ENCODE results near the gene ARV1.

DNA sequence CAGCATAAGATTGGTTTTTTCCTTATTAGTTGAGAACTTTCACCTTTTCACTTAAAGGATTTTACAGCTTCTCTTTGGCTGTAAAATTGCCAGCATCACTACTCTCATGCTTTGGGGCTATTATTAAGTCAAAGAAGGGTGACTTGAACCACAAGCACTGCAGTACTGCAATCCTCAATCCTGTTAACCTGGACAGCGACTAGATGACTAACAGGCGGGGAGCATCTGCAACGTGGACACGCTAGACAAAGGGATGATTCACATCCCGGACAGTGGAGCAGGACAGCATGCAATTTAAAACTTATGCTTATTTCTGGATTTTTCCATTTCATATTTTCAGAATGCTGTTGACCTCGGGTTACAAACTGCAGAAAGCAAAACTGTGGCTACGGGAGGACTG is 8.1 kb downstream of the ARV1 start:
- TF ChIP-seq, protein P1, sequence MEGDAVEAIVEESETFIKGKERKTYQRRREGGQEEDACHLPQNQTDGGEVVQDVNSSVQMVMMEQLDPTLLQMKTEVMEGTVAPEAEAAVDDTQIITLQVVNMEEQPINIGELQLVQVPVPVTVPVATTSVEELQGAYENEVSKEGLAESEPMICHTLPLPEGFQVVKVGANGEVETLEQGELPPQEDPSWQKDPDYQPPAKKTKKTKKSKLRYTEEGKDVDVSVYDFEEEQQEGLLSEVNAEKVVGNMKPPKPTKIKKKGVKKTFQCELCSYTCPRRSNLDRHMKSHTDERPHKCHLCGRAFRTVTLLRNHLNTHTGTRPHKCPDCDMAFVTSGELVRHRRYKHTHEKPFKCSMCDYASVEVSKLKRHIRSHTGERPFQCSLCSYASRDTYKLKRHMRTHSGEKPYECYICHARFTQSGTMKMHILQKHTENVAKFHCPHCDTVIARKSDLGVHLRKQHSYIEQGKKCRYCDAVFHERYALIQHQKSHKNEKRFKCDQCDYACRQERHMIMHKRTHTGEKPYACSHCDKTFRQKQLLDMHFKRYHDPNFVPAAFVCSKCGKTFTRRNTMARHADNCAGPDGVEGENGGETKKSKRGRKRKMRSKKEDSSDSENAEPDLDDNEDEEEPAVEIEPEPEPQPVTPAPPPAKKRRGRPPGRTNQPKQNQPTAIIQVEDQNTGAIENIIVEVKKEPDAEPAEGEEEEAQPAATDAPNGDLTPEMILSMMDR (IDR thresholded peaks at IDR 0.05): no peak
- TF ChIP-seq POLR2A (IDR thresholded peaks at IDR 0.05): no peak
